ENCODE results near the gene PCDH9.
"Not testable (repeated sequence)": the region's sequence is repeated elsewhere in the genome, so short reads cannot be mapped to it uniquely, and the experiment has no call there.

The PCDH9 gene

DNA sequence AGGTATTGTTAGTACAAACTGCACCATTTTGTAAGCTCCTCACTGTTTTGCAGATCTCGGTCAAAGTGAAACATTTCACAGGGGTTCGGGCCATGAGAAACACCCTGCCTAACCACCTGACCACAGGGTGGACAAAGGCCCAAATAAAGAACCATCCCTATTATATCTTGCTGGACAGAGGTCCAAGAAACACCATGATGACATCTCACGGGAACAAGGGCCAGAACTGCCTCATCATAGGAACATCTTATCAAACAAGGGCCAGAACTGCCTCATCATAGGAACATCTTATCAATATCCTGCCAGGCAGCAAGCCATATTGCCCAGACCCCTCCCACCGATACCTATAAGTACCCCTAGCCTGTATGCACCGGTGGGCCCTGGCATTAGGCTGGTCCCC, 99.7 kb downstream of the PCDH9 start:
- DNase-seq (ENCODE audit: low spot score), result peak; percentile 60

- no peak for DNase-seq (ENCODE audit: low spot score)
Measured at GRCh38 chr13:67128136-67128535, 102.0 kb downstream of the PCDH9 start.

DNA sequence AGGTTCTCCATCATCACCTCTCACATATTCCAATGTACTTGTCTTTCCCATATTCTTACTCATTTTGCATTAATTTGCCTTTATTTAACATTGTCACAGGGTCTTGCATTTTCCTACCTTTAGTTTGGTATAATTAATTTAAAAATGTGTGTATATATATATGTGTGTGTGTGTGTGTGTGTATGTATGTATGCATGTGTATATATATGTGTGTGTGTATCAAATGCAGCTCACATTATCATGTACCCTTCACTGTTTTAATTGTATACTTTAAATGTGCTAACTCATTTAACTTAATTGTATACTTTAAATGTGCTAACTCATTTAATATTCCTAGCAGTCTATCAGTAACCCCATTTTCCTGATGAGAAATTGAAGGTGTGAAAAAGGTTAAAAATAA, 104.5 kb downstream of the PCDH9 start:
- no peak for DNase-seq (ENCODE audit: low spot score)

- no peak for DNase-seq (ENCODE audit: low spot score)
Measured at GRCh38 chr13:67123165-67123564, 107.0 kb downstream of the PCDH9 start.

GRCh38 chr13:67122251-67122650, 107.9 kb downstream of the PCDH9 start:
- no peak for DNase-seq (ENCODE audit: low spot score)

DNA sequence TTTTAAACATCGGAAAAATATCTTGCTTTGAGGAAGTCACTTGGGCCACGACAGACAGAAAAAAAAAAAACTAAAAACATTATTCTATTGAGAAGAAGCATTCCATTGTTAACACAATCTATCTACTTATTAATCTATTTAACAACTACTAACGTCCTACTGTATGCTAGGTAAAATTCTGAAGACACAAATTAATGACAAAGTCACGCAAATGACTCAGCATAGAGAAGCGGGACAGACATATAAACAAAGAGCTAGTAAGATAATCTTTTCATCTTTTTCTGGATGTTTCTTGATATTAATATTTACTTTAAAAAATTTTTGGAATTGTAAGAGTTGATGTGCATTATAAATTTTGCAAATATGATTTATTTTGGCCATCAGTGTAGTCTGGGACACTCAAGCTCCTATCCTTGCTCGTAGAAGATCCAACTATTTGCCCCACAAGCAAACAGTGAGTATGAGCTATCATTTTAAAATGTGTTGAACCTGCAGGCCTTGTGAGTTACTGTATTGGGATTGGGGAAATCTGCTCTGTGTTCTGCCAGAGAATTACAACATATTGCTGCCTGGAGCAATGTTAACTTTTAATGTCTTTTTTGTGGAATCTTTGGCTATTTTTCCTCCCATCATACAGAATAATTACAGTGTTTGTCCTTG, 109.1 kb downstream of the PCDH9 start:
- no peak for DNase-seq (ENCODE audit: low spot score)

DNA sequence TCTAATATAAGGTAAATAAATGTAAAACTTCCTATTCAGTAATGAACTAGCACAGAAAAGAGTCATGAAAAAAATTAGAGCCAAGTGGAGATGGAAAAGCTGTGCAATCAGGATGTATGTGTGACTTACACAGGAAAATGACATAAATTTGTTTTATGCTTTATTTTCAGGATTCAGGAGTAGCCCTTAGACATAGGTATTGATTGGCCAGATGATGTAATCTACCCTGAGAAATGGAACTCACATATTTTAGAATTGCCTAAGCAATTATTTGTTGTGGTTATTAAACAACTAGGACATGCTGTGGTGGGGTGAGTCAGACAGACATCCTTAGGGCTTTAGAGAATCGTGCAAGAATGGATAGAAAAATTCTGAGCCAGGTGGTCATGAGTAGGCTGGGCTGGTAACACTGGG, 110.6 kb downstream of the PCDH9 start:
- DNase-seq (ENCODE audit: low spot score), result no peak

- no peak for DNase-seq (ENCODE audit: low spot score)
Measured at GRCh38 chr13:67118277-67118676, 111.9 kb downstream of the PCDH9 start.

- DNase-seq (ENCODE audit: low spot score), result peak; percentile 98
Measured at GRCh38 chr13:67117010-67117550, 113.1 kb downstream of the PCDH9 start.

GRCh38 chr13:67107979-67108378, 122.2 kb downstream of the PCDH9 start:
- DNase-seq (ENCODE audit: low spot score), result no peak

GRCh38 chr13:67106502-67107057, 123.6 kb downstream of the PCDH9 start:
- no peak for DNase-seq (ENCODE audit: low spot score)

DNA sequence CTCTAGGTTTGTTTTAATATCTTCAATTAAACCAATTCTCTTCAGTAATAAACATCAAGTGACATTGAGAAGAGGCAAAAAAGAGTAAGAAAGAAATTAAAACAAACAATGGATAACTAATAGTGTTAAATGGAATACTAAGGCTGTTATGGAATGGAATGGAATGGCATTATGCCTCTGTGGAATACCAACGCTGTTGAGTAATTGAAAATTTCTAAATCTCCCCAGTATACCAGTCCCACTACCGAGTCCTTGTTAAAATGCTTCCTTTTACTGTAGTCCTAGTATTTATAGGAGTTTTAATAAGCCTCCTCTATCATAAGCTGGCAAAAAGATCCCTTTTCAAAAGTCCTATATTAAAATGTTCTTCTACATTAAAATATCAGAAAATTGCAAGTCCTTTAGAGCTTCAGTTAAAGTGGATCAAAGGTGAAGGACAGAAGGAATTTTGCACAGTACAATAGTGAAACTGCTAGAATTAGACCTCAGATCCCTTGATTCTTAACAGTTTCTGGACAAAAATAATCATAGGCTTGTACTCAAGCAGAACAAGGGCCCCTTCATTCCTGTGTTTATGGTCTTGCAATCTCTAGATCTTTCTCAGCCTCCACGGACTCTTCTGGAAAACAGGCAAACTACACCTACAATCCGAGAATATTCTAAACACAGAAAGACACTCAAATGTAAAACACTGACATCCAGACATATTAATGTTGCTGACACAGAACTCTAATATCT, 128.2 kb downstream of the PCDH9 start:
- DNase-seq (ENCODE audit: low spot score), result peak; percentile 95

- no peak for DNase-seq (ENCODE audit: low spot score)
Measured at GRCh38 chr13:67100730-67101129, 129.4 kb downstream of the PCDH9 start.

GRCh38 chr13:67099494-67099893, 130.6 kb downstream of the PCDH9 start:
- no peak for DNase-seq (ENCODE audit: low spot score)

DNA sequence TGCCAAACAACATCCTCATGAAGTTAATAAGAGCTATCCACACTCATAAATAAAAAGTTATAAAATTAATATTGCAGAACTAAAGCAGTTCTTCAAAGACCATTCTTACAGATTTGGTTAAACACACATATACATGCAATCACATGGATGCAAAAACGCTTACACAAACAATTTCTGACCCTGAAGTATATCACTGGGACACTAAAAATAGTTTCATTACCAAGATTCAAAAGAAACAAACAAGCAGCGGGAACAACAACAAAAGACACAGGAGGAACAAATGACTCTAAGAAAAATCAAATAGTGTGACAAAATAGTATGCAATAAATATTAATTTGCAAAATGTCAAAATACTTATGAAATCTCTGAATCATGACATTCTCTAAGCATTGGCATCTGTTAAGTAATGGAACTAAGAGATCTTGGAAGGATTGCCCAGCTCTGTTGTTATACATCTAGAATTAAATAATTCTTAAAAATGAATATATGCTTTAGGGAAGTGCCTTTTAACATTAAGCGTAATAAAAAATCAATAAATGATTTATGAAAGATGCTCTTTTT, 132.2 kb downstream of the PCDH9 start:
- DNase-seq (ENCODE audit: low spot score), result no peak

- DNase-seq (ENCODE audit: low spot score), result not testable (repeated sequence)
Measured at GRCh38 chr13:67096893-67097292, 133.2 kb downstream of the PCDH9 start.

DNA sequence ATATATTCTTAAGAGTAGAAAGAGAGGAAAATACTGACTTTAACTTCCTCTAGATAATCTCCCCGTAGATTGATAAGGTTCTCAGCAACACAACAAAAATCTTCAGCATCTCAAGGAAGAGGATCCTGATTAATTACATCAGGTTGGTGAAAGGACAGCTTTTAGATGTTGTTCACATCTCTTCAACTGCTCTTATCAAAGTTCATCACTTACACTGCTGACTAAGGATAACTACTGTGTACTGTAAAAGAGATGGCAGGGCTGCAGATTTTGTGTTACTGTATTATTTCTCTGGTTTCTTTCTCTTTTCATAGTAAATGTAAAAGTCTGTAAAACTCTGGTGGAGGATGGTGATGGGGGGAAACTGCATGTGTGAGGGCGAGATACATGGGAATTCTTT, 133.7 kb downstream of the PCDH9 start:
- no peak for DNase-seq (ENCODE audit: low spot score)

DNA sequence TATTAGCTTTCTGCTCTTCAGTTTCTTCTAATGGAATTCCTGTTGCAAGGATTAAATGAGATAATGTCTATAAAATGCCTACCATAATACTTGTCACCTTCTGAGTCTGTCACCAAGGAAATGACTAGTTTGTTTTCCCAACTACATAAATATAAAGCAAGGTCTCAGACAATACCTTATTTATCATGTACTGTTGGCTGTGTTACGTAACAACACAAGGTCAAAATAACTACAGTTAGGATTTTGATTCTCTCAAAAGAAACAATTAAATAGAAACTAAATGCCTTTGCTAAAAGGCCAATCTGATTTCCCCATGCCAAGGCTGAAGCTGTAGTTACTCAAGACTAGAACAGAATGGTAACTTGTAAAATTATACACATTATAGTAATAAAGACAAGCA, 134.5 kb downstream of the PCDH9 start:
- no peak for DNase-seq (ENCODE audit: low spot score)

DNA sequence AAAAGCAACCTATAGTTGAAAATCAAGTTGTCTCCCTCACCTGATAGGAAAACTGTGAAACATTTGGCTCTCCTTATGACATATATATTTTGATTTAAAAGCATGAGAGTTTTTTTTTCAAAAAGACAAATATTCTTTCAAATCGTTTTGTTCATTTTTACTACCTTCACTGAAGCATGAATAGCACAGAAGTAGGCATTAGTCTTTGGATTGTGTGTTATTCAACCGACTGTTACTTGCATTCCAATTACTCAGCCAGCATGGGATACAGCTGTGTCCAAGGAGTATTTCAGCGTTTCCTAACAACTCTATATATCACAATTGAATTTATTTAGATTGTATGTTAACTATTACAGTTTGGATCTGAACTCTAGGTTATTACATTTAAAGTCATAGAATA, 135.2 kb downstream of the PCDH9 start:
- no peak for DNase-seq (ENCODE audit: low spot score)

DNA sequence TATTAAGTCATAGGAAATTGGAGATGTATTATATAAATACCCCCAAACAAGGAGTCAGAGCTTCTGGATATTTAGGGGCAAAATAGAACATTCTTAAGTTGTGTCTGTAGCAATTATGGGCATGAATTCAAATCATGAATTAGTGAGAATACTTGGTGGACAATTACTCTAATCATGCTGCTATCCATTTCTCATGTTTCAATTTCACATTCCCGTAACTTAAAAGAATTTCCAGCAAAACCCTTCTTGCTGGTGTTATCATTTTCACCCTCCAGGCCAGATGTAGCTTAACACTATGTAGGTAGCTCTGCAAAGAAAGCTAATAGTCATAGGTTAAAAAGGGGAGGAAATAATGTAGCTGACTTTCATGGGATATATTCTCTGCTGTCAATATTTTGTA, 136.1 kb downstream of the PCDH9 start:
- no peak for DNase-seq (ENCODE audit: low spot score)

- no peak for DNase-seq (ENCODE audit: low spot score)
Measured at GRCh38 chr13:67091603-67092002, 138.5 kb downstream of the PCDH9 start.

DNA sequence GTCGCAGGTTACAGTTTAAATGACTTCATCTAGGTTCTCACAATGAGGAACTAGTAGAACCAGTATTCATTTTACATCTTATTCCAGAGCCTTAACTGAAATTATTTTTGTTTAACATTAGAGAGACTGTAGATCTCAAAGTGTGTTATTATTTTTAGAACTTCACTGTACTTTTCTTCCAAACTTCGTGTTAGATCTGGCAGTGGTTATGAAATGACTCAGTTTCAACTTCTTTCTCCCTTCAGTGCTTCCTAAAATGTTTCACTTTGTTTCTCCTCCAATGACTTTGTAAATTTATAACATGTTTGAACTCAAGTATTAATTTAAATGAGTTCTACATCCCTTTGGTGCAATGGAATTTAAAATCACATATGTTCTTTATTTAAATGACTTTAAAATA, 139.3 kb downstream of the PCDH9 start:
- no peak for DNase-seq (ENCODE audit: low spot score)

- DNase-seq (ENCODE audit: low spot score), result no peak
Measured at GRCh38 chr13:67087527-67087926, 142.6 kb downstream of the PCDH9 start.

Data from pons (tissue), 1 donor.